Esophagus muscularis mucosa (tissue), 3 donors: ENCODE data around the gene SH3RF2.

Experiments used
- POLR2A ChIP-seq: fragments of 450-650 bp; IDR thresholded peaks from one replicate; pipeline ENCODE4 v1.6.1; 2017; ENCODE audit warnings: antibody characterized with exemption, moderate library complexity, mild to moderate bottlenecking, low read depth
- POLR2AphosphoS5 ChIP-seq, 2 donors: sonication (generic); formaldehyde crosslinking; IDR thresholded peaks; one replicate each; pipeline ENCODE4 v1.6.1; 2017; ENCODE audit warnings: antibody characterized with exemption in 2 of 2
- TF ChIP-seq, protein P1 (sequence below), 3 experiments: fragments of 200-600 bp in 2 of 3; fragments of 450-650 bp in 1 of 3; sonication (generic) in 2 of 3; IDR thresholded peaks; one replicate each; pipeline ENCODE4 v1.5.1; 2017 to 2019; ENCODE audit warnings: antibody characterized with exemption in 3 of 3, mild to moderate bottlenecking in 2 of 3, moderate library complexity in 1 of 3

DNA sequence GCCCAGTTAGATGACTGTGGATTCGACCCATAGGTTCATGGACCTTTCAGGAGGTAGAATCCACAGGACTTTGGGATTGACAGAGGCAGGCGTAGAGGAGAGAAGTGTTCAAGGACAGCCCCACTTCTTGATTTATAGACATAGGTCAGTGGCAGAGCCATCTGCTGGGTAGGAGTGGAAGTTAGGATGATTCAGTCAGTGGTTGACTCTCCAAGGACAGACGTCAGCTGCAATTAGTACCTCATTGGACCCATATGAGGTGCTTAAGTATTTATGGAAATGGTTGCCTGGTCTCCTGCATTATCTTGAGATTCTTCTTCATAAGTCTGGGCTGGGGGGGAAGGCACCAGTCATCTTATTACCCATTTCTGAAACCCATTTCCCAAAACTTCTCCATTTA, 70.9 kb downstream of the SH3RF2 start:
- no peak for TF ChIP-seq POLR2A
- TF ChIP-seq POLR2AphosphoS5 (IDR thresholded peaks at IDR 0.05) = no peak
- TF ChIP-seq, protein P1, sequence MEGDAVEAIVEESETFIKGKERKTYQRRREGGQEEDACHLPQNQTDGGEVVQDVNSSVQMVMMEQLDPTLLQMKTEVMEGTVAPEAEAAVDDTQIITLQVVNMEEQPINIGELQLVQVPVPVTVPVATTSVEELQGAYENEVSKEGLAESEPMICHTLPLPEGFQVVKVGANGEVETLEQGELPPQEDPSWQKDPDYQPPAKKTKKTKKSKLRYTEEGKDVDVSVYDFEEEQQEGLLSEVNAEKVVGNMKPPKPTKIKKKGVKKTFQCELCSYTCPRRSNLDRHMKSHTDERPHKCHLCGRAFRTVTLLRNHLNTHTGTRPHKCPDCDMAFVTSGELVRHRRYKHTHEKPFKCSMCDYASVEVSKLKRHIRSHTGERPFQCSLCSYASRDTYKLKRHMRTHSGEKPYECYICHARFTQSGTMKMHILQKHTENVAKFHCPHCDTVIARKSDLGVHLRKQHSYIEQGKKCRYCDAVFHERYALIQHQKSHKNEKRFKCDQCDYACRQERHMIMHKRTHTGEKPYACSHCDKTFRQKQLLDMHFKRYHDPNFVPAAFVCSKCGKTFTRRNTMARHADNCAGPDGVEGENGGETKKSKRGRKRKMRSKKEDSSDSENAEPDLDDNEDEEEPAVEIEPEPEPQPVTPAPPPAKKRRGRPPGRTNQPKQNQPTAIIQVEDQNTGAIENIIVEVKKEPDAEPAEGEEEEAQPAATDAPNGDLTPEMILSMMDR (IDR thresholded peaks at IDR 0.05) = no peak
